ENCODE results near the gene ANO3. TPM values are rescaled to one million over a fixed set of nuclear protein-coding genes. Genes with fewer than 3 reads are reported as not detected.
"Not testable (repeated sequence)": the region's sequence is repeated elsewhere in the genome, so short reads cannot be mapped to it uniquely, and the experiment has no call there.

ANO3 gene
- total and polyA plus RNA-seq, 2 of the 8 experiments (the other 6 are each of a cell fraction or from before 2014, with no cell fraction given), result not detected

GRCh38 chr11:26632691-26633159, 300.8 kb downstream of the ANO3 start (continued):
- no peak for TF ChIP-seq USF2 (IDR thresholded peaks at IDR 0.05; ENCODE audit: low read length)

- CTCF ChIA-PET (ENCODE audit: partially characterized antibody), result interaction anchor here (0.6 to 1.5 kb wide), 3 partner anchors 104 to 686 kb away, joined by 3 to 4 read pairs (median 3); no protein-coding TSS in a partner anchor
- H3K79me1 ChIP-seq (ENCODE audit: low read depth, low read length), result not testable (repeated sequence)
These were observed 311.4 kb downstream of the ANO3 start for GRCh38 chr11:26643314-26643713.

More at GRCh38 chr11:26643314-26643713, 311.4 kb downstream of the ANO3 start:
- H2BK5ac ChIP-seq (ENCODE audit: low read depth, low read length); H3K27me3 ChIP-seq (replicated peaks in 1 of 4; ENCODE audit: control insufficient read depth in 3 of 4, extremely low read depth in 1 of 4, insufficient read depth in 3 of 4, low read length in 3 of 4); H3K23me2 ChIP-seq (ENCODE audit: low read depth, low read length); H3K23ac ChIP-seq (ENCODE audit: insufficient read length); H3K4ac ChIP-seq (replicated peaks; ENCODE audit: insufficient read length, low read depth, low read length); H4K91ac ChIP-seq (replicated peaks; ENCODE audit: insufficient read length, low read length); H3K18ac ChIP-seq (ENCODE audit: extremely low read depth, low read length); H4K20me1 ChIP-seq (replicated peaks in 1 of 2; ENCODE audit: control insufficient read depth in 1 of 2, insufficient read depth in 2 of 2, low read length in 2 of 2); H3K4me2 ChIP-seq (ENCODE audit: insufficient read depth in 1 of 2, low read depth in 2 of 2, low read length in 2 of 2); H3K9me3 ChIP-seq (ENCODE audit: insufficient read depth in 2 of 2, low read depth in 1 of 2, low read length in 1 of 2); H4K8ac ChIP-seq (ENCODE audit: extremely low read depth, insufficient read depth, low read length); H3K56ac ChIP-seq (replicated peaks; ENCODE audit: insufficient read length, low read depth, low read length); H2BK20ac ChIP-seq (ENCODE audit: low read length); H3K27ac ChIP-seq (ENCODE audit: low read depth, low read length); H3K36me3 ChIP-seq (ENCODE audit: control insufficient read depth in 2 of 4, insufficient read depth in 4 of 4, low read length in 3 of 4); POLR2A ChIA-PET (ENCODE audit: partially characterized antibody); H4K5ac ChIP-seq (ENCODE audit: insufficient read length, low read depth, low read length); H2AK5ac ChIP-seq (ENCODE audit: low read depth, low read length); H2BK120ac ChIP-seq (replicated peaks; ENCODE audit: low read depth, low read length); H2AFZ ChIP-seq (ENCODE audit: low read length); H3K9ac ChIP-seq (replicated peaks in 1 of 4; ENCODE audit: extremely low read depth in 1 of 4, low read depth in 3 of 4, low read length in 3 of 4); FAIRE-seq; H3K4me1 ChIP-seq (replicated peaks in 1 of 4; ENCODE audit: control insufficient read depth in 3 of 4, insufficient read depth in 4 of 4, low read length in 3 of 4); H3K14ac ChIP-seq (ENCODE audit: insufficient read length); H3K4me3 ChIP-seq (ENCODE audit: extremely low read depth in 1 of 4, insufficient read depth in 2 of 4, low read depth in 3 of 4, low read length in 4 of 4); DNase-seq (ENCODE audit: low read depth in 1 of 2, low spot score in 2 of 2); H3K79me2 ChIP-seq (ENCODE audit: control insufficient read depth in 1 of 2, insufficient read depth in 2 of 2, low read length in 2 of 2); H2BK12ac ChIP-seq (ENCODE audit: low read depth, low read length); H2BK15ac ChIP-seq (ENCODE audit: low read length): not testable (repeated sequence)
- 94% methylated on average over 10 of the region's 10 CpGs; no CpG with 5 or more reads in 1 of the 2 experiments for WGBS, 2 experiments (ENCODE audit: extremely low coverage in 1 of 2, insufficient coverage in 1 of 2, insufficient read length in 1 of 2, insufficient replicate concordance in 2 of 2, low coverage in 1 of 2, low lambda C conversion rate in 2 of 2, missing lambda C conversion rate in 1 of 2)
